Astrocyte (in vitro differentiated cells and primary cell): ENCODE measurements around the gene TOP1. TPM values are rescaled to one million over a fixed set of nuclear protein-coding genes. Genes with fewer than 3 reads are reported as not detected.

Experiments
- DNase-seq: peaks from one replicate; pipeline ENCODE4 v3.0.0-alpha.2; 2010; ENCODE audit warnings: low read depth
- FAIRE-seq: peaks from 2 replicates; lab custom pipeline; 2011; peaks lifted over from hg19 to GRCh38; lab: Jason Lieb, UNC
- H2AFZ ChIP-seq: 2 replicates; pipeline ENCODE4 v1.6.0; 2012; ENCODE audit warnings: low read depth, low read length, inconsistent platforms
- H3K27ac ChIP-seq: 2 replicates; pipeline ENCODE4 v1.5.1; 2011; ENCODE audit warnings: low read depth, low read length, inconsistent platforms
- H3K27me3 ChIP-seq: 2 replicates; pipeline ENCODE4 v1.6.0; 2011; ENCODE audit warnings: low read length, inconsistent platforms; ENCODE audit not compliant: insufficient read depth
- H3K36me3 ChIP-seq: 2 replicates; pipeline ENCODE4 v1.5.1; 2011; ENCODE audit warnings: low read length, inconsistent platforms; ENCODE audit not compliant: insufficient read depth
- H3K4me1 ChIP-seq: 2 replicates; pipeline ENCODE4 v1.5.1; 2011; ENCODE audit warnings: low read length, inconsistent platforms; ENCODE audit not compliant: insufficient read depth
- H3K4me2 ChIP-seq: 2 replicates; pipeline ENCODE4 v1.6.0; 2012; ENCODE audit warnings: low read length, inconsistent platforms
- H3K4me3 ChIP-seq: 2 replicates; pipeline ENCODE4 v1.5.1; 2011; ENCODE audit warnings: low read depth, mild to moderate bottlenecking, low read length, inconsistent platforms; ENCODE audit not compliant: insufficient read depth
- H3K79me2 ChIP-seq: 2 replicates; pipeline ENCODE4 v1.6.0; 2012; ENCODE audit warnings: mild to moderate bottlenecking, low read length, inconsistent platforms; ENCODE audit not compliant: insufficient read depth
- H3K9ac ChIP-seq: 2 replicates; pipeline ENCODE4 v1.6.0; 2012; ENCODE audit warnings: mild to moderate bottlenecking, low read length, inconsistent platforms
- H3K9me3 ChIP-seq: 2 replicates; pipeline ENCODE4 v1.5.1; 2012; ENCODE audit warnings: low read depth, mild to moderate bottlenecking, low read length, inconsistent platforms; ENCODE audit not compliant: insufficient read depth
- H4K20me1 ChIP-seq: 2 replicates; pipeline ENCODE4 v1.6.0; 2012; ENCODE audit warnings: low read length, inconsistent platforms; ENCODE audit not compliant: insufficient read depth
- H3K27ac Mint-ChIP-seq: one replicate; pipeline ENCODE4 v1.8.0; 2021; ENCODE audit warnings: mild to moderate bottlenecking, mixed read lengths; ENCODE audit not compliant: unreplicated experiment
- H3K27me3 Mint-ChIP-seq: one replicate; pipeline ENCODE4 v1.8.0; 2021; ENCODE audit warnings: low read depth, mixed read lengths; ENCODE audit not compliant: unreplicated experiment
- H3K36me3 Mint-ChIP-seq: one replicate; pipeline ENCODE4 v1.8.0; 2021; ENCODE audit warnings: low read depth, mixed read lengths; ENCODE audit not compliant: unreplicated experiment
- H3K4me1 Mint-ChIP-seq: one replicate; pipeline ENCODE4 v1.8.0; 2021; ENCODE audit warnings: low read depth, mixed read lengths; ENCODE audit not compliant: unreplicated experiment
- H3K4me3 Mint-ChIP-seq: one replicate; pipeline ENCODE4 v1.8.0; 2021; ENCODE audit warnings: mild to moderate bottlenecking, moderate library complexity, mixed read lengths; ENCODE audit not compliant: unreplicated experiment
- H3K9me3 Mint-ChIP-seq: one replicate; pipeline ENCODE4 v1.8.0; 2021; ENCODE audit warnings: mild to moderate bottlenecking, mixed read lengths; ENCODE audit not compliant: unreplicated experiment
- EZH2 ChIP-seq: IDR thresholded peaks from 2 replicates; pipeline ENCODE4 v1.6.1; 2012; ENCODE audit warnings: mild to moderate bottlenecking, low read length, inconsistent platforms; ENCODE audit not compliant: insufficient read depth
- total RNA-seq: library from RNA; stranded (reverse); gene quantifications from 2 replicates; pipeline ENCODE4 v1.2.1, GENCODE V29; 2021
- TF ChIP-seq, protein P1 (sequence below): IDR thresholded peaks from 2 replicates; pipeline ENCODE4 v1.5.1; 2011; ENCODE audit warnings: low read depth, mild to moderate bottlenecking, inconsistent platforms, low read length, moderate library complexity; ENCODE audit not compliant: insufficient read depth

Gene TOP1
- total RNA-seq, 1 donor from 2014 or later, result 63.5 TPM

- Mint-ChIP-seq H3K4me3 (peak overlapping the region; percentile 97), H3K36me3 (peaks cover 8% of the 10 kb centered on the region), H3K27me3 (no peaks in the 10 kb centered on the region), H3K9me3 (peaks cover 2% of the 10 kb centered on the region), H3K27ac (peak overlapping the region; percentile 15), H3K4me1 (peaks cover 43% of the 10 kb centered on the region)
- Histone ChIP-seq H4K20me1 (peaks cover 72% of the 10 kb centered on the region), H3K4me2 (peak overlapping the region; percentile 94), H3K27ac (no peak overlapping the region), H3K79me2 (peaks cover 87% of the 10 kb centered on the region), H3K36me3 (peaks cover 4% of the 10 kb centered on the region), H3K4me1 (peaks cover 25% of the 10 kb centered on the region), H2AFZ (no peak overlapping the region), H3K27me3 (no peaks in the 10 kb centered on the region), H3K4me3 (peak overlapping the region; percentile 24), H3K9me3 (no peaks in the 10 kb centered on the region), H3K9ac (no peak overlapping the region)
- DNase-seq (peak; percentile 45), FAIRE-seq (no peak)
- no peak for TF ChIP-seq EZH2
- TF ChIP-seq, protein P1, sequence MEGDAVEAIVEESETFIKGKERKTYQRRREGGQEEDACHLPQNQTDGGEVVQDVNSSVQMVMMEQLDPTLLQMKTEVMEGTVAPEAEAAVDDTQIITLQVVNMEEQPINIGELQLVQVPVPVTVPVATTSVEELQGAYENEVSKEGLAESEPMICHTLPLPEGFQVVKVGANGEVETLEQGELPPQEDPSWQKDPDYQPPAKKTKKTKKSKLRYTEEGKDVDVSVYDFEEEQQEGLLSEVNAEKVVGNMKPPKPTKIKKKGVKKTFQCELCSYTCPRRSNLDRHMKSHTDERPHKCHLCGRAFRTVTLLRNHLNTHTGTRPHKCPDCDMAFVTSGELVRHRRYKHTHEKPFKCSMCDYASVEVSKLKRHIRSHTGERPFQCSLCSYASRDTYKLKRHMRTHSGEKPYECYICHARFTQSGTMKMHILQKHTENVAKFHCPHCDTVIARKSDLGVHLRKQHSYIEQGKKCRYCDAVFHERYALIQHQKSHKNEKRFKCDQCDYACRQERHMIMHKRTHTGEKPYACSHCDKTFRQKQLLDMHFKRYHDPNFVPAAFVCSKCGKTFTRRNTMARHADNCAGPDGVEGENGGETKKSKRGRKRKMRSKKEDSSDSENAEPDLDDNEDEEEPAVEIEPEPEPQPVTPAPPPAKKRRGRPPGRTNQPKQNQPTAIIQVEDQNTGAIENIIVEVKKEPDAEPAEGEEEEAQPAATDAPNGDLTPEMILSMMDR, result no peak
Observed at GRCh38 chr20:41032271-41032670, 3.6 kb downstream of the TOP1 start.

DNA sequence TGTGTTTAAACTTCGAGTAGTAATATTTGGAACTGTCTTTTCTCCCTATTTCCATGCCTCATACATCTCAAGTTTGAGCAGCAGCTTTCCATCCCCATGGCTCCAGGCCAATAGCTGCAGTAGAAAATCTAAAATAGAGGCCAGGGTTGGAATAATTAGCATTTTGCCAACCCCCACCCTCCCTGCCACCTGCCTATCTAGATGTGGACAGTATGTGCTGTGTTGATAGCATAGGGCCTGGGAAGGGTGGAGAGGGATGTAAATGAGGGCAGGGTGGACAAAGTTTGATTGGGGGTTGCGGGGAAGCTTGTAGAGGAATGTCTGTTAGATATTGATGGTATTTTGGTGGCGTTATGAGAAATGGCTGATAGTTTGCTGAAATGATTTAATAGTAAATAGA is 5.6 kb downstream of the TOP1 start:
- Mint-ChIP-seq H3K27ac (no peak overlapping the region), H3K27me3 (no peaks in the 10 kb centered on the region)
- H3K4me2 ChIP-seq, result peak overlapping the region; percentile 11

GRCh38 chr20:41035207-41035606 is 6.6 kb downstream of the TOP1 start:
- Mint-ChIP-seq H3K4me1 (peaks cover 46% of the 10 kb centered on the region), H3K27me3 (no peaks in the 10 kb centered on the region), H3K27ac (no peak overlapping the region), H3K36me3 (peaks cover 8% of the 10 kb centered on the region), H3K4me3 (no peak overlapping the region), H3K9me3 (no peaks in the 10 kb centered on the region)
- H3K27me3 ChIP-seq, result no peaks in the 10 kb centered on the region
- H3K9ac ChIP-seq, result no peak overlapping the region
- DNase-seq, result no peak
- H3K4me1 ChIP-seq, result peaks cover 21% of the 10 kb centered on the region
- peaks cover 4% of the 10 kb centered on the region for H3K36me3 ChIP-seq
- H2AFZ ChIP-seq, result no peak overlapping the region
- no peaks in the 10 kb centered on the region for H3K9me3 ChIP-seq
- TF ChIP-seq, protein P1, result no peak
- TF ChIP-seq EZH2, result no peak
- H4K20me1 ChIP-seq, result peaks cover 89% of the 10 kb centered on the region
- peaks cover 100% of the 10 kb centered on the region for H3K79me2 ChIP-seq
- no peak overlapping the region for H3K4me3 ChIP-seq
- no peak overlapping the region for H3K27ac ChIP-seq
- H3K4me2 ChIP-seq, result no peak overlapping the region
- no peak for FAIRE-seq

More for the DNA sequence above, 5.6 kb downstream of the TOP1 start:
- peaks cover 21% of the 10 kb centered on the region for H3K4me1 ChIP-seq
- no peaks in the 10 kb centered on the region for H3K27me3 ChIP-seq
- H3K9ac ChIP-seq, result no peak overlapping the region
- Mint-ChIP-seq H3K4me3 (peak overlapping the region; percentile 2), H3K9me3 (peaks cover 2% of the 10 kb centered on the region), H3K36me3 (peaks cover 8% of the 10 kb centered on the region), H3K4me1 (peaks cover 44% of the 10 kb centered on the region)
- TF ChIP-seq, protein P1, result no peak
- no peak for TF ChIP-seq EZH2
- FAIRE-seq (no peak), DNase-seq (no peak)
- peaks cover 90% of the 10 kb centered on the region for H4K20me1 ChIP-seq
- H3K79me2 ChIP-seq, result peaks cover 100% of the 10 kb centered on the region
- no peak overlapping the region for H2AFZ ChIP-seq
- no peak overlapping the region for H3K27ac ChIP-seq
- H3K36me3 ChIP-seq, result peaks cover 4% of the 10 kb centered on the region
- no peak overlapping the region for H3K4me3 ChIP-seq
- H3K9me3 ChIP-seq, result no peaks in the 10 kb centered on the region
